GM18511 (cell line): ENCODE data around the gene OSBPL2.

ENCODE experiments used
- ATAC-seq: cut with Tn5 transposase; IDR thresholded peaks from one replicate; pipeline ENCODE4 v1.9.1; 2021; ENCODE audit warnings: mild to moderate bottlenecking, moderate library complexity; ENCODE audit not compliant: unreplicated experiment

Gene OSBPL2

GRCh38 chr20:62277253-62277652, 38.9 kb downstream of the OSBPL2 start:
- ATAC-seq: no peak

DNA sequence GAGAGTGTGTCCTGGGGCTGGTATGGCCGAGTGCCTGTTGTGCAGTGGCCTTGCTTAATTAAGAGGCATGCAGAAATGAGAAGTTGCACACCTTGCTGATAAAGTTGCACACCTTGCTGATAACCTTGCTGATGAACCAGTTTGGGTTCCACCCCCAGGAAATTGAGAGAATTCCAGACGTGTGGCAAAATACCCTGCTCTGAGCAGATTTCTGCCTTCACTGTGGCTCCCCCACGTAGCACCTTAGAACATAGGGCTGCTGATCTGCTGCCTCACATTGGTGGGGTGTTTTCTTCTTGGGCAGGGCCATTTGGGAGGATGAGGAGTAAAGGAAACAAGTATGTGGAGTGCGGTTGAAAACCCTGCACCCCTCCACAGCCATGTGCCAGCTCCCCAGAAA, 42.0 kb downstream of the OSBPL2 start:
- ATAC-seq: no peak

DNA sequence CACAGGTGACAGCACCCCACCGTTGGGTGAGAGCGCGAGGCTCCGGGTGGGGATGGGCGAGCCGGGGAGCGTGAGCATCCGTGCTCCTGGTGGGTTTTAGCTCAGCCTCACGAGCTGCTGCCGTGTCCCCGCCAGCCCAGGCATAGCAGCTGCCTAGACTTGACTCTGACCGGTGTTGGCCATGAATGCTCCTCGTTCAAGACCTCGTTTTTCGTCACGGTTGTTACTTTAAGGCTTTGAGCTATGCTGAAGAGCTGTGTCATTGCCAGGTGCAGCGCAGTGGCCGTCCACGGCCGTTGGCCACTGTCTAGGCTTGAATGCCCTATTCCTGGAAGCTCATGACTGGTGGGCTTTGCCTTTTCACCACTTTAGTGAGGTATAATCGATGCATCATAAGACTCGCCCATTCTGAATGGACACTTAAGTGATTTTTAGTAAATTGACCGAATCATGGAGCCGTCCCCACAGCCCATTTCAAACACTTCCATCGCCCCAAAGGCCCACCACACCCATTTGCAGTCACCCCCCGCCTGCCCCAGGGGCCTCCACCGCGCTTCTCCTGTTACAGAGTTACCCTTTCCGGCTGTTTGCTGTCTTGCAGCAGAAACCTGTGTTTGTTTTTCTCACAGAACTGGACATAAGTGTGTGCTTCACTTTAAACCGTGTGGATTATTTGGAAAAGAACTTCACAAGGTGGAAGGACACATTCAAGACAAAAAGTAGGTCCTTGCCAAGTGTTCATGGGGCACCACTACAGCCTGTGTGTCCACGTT, 43.0 kb downstream of the OSBPL2 start:
- ATAC-seq: no peak

GRCh38 chr20:62282103-62282502, 43.8 kb downstream of the OSBPL2 start:
- no peak for ATAC-seq

DNA sequence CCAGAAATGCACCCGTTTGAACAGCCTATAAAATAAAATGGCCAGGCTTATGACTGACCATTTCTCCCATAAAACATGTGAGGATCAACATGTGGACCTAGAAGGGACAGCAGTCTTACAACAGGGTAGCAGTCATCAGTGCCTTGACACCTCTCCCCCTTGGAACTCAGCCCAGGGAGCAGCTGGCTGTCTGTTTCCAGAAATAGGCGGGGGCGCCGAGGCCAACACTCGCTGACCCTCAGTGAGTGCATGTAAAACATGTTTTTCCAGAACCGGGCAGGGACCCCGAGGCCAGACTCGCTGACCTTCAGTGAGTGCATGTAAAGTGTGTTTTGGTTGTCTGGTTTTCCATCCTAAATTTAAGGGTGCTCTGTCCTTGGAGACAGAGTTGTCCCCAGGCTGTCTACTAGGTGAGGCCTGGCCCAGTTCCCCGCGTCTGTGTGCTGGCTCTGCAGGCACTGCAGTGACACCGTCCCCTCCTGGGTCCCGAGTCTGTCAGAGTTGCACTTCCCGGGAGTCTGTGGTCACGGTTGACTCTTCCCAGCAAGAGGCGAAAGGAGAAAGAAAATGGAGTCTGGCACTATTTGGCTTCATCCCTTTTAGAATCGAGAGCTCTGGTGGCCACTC, 44.7 kb downstream of the OSBPL2 start:
- ATAC-seq: no peak

- no peak for ATAC-seq
Observed at GRCh38 chr20:62284448-62284847, 46.1 kb downstream of the OSBPL2 start.

- ATAC-seq: no peak
Observed at GRCh38 chr20:62285151-62285550, 46.8 kb downstream of the OSBPL2 start.

- no peak for ATAC-seq
Observed at GRCh38 chr20:62285722-62286121, 47.4 kb downstream of the OSBPL2 start.

- no peak for ATAC-seq
Observed at GRCh38 chr20:62286493-62287064, 48.3 kb downstream of the OSBPL2 start.

GRCh38 chr20:62287129-62287528, 48.8 kb downstream of the OSBPL2 start:
- no peak for ATAC-seq

- ATAC-seq: no peak
Observed at GRCh38 chr20:62287759-62288534, 49.6 kb downstream of the OSBPL2 start.

DNA sequence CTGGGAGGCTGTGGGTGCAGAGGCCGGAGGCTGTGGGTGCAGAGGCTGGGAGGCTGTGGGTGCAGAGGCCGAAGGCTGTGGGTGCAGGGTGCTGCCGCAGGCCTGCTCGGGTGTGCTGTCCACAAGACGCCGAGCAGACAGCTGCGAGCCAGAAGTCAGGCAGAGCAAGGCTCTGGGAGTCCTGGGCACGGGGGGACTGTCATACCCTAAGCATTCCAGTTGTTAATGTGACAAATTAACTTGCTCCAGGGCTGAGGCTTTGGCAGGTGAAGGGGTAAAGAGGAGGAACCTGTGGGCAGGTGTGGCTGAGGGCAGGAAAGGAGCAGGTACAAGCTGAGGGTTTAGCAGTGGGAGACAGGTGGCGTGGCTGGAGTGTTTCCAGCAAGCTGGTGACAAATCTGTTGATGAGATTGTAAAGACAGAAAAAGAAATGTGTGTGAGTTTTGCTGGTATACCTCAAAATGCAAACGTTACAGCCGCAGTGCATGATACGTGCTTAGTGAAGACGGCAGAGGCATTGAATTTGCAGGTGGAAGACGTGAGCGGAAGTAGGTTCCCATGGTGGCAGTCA, 50.3 kb downstream of the OSBPL2 start:
- ATAC-seq: no peak

DNA sequence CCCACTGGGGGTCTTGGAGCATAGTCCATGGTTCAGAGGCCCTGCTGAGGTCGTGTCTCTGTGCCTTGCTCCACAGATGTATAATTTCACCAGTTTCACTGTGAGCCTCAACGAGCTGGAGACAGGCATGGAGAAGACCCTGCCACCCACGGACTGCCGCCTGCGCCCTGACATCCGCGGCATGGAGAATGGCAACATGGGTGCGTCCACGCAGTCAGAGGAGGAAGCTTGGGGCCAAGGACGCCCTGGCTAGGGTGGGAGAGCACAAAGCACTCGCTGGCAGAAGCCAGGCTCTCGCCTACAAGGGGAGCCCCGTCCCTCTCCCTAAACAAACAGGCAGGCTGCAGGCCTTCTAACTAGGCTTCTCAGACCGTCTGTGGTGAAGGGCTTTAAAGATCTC, 50.8 kb downstream of the OSBPL2 start:
- ATAC-seq: no peak

- no peak for ATAC-seq
Observed at GRCh38 chr20:62289898-62290297, 51.6 kb downstream of the OSBPL2 start.

- ATAC-seq: no peak
Observed at GRCh38 chr20:62291251-62292066, 53.1 kb downstream of the OSBPL2 start.

GRCh38 chr20:62292108-62292507, 53.8 kb downstream of the OSBPL2 start:
- ATAC-seq: no peak

DNA sequence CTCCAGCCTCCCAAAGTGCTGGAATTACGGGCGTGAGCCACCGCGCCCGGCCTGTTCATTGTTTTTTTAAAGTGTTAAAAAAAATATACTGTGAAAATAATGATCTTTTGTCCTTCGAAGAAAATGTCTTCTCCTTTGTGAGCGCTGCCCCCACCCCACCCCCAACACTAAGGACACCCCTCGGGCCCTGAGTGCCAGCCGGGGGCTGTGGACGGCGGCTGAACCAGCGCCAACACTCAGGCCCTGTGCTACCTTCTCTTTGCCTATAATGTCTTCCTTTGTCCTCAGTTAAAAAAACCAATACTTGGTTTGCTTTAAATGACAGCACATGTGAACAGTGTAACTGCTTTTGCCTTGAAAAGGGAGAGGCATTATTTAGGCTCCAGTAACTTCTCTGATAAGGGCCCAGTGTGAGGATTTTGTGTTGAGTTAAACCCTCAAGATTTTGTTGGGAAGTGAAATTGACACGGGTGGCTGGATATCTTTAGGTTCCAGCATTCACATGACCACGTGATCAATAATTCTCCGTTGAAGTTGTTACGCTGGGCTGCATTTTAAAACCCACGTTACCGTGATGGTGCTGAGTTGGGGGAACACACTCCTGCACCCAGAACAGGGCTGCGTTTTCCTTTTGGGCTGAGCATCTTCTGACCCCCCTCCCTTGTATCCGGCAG, 54.9 kb downstream of the OSBPL2 start:
- no peak for ATAC-seq

- ATAC-seq: no peak
Observed at GRCh38 chr20:62293946-62294345, 55.6 kb downstream of the OSBPL2 start.

DNA sequence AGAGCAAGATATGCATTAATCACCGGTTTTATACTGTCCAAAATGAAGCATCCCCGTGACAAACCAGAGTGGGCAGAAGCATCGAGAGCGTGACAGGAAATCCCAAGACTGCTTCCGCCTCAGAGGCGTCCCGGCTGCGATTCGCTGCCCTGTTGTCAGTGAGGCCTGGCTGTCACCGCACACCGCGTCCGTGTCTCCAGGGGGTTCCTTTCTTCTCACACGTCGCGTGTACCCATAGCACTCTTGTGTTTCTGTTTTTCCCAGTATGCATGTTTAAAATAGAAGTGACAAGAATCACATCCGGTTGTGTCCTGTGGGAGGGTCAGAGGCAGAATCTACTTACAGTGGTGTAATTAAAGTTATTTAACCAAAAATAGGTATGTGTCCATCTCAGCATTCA, 56.2 kb downstream of the OSBPL2 start:
- peak; percentile 87 for ATAC-seq
